A673 (cell line): Measurements from ENCODE around the gene LRP1B.

Experiments used
- CTCF ChIP-seq: fragments of 300-800, 200-600 bp; sonication (generic); conservative IDR thresholded peaks from 2 replicates; pipeline ENCODE4 v1.5.1; 2017; ENCODE audit warnings: low read depth, mild to moderate bottlenecking, antibody characterized with exemption, low read length, moderate library complexity, mixed read lengths
- EZH2 ChIP-seq: fragments of 200-600 bp; sonication (generic); IDR thresholded peaks from 2 replicates; pipeline ENCODE4 v1.6.1; 2017; ENCODE audit warnings: borderline replicate concordance, low read depth, mild to moderate bottlenecking, mixed read lengths, antibody characterized with exemption, low read length; ENCODE audit not compliant: poor library complexity, severe bottlenecking

- no peak for TF ChIP-seq CTCF
- TF ChIP-seq EZH2, result no peak
Observed at GRCh38 chr2:142033393-142033792, 97.4 kb downstream of the LRP1B start.
